Endothelial cell of umbilical vein (primary cell): ENCODE data around the gene WWC1. TPM values are rescaled to one million over a fixed set of nuclear protein-coding genes. Genes with fewer than 3 reads are reported as not detected.

Experiments
- BruUV-seq: library from RNA; stranded (reverse); fragments of 400-500 nt; replicated peaks from 2 replicates; lab custom pipeline; 2021; lab: Mats Ljungman, UMichigan
- CTCF ChIA-PET: fragments of 300-600, 350-600 bp; sonication (Branson Sonifier 250); formaldehyde crosslinking; loops from one replicate; lab custom pipeline; 2021; ENCODE audit warnings: antibody characterized with exemption, inconsistent platforms; lab: Charles Lee
- POLR2A ChIA-PET: fragments of 300-600, 350-600 bp; sonication (Branson Sonifier 250); formaldehyde crosslinking; loops from one replicate; lab custom pipeline; 2021; ENCODE audit warnings: antibody characterized with exemption, inconsistent platforms; lab: Charles Lee
- DNase-seq: peaks from one replicate; pipeline ENCODE4 v3.0.0-alpha.2; 2011; ENCODE audit warnings: low read depth, low spot score
- FAIRE-seq: peaks from 2 replicates; lab custom pipeline; 2011; peaks lifted over from hg19 to GRCh38; lab: Jason Lieb, UNC
- H2AFZ ChIP-seq: 2 replicates; pipeline ENCODE4 v1.6.0; 2012; ENCODE audit warnings: low read depth, low read length, control low read depth, inconsistent platforms
- H3K27ac ChIP-seq: 2 replicates; pipeline ENCODE4 v1.5.1; 2011; ENCODE audit warnings: low read depth, mild to moderate bottlenecking, control low read depth, low read length, moderate library complexity; ENCODE audit not compliant: insufficient read depth
- H3K27me3 ChIP-seq, 2 experiments: 2 replicates each; pipeline versions ENCODE4 v1.6.0 to v1.6.1; 2011; ENCODE audit warnings: low read length in 2 of 2, mixed read lengths in 1 of 2; ENCODE audit not compliant: control insufficient read depth in 2 of 2, insufficient read depth in 2 of 2
- H3K36me3 ChIP-seq, 2 experiments: 2 replicates in 1 of 2; 3 replicates in 1 of 2; pipeline ENCODE4 v1.5.1; 2011; ENCODE audit warnings: low read length in 2 of 2, mild to moderate bottlenecking in 1 of 2, moderate library complexity in 1 of 2; ENCODE audit not compliant: control insufficient read depth in 2 of 2, insufficient read depth in 2 of 2; ENCODE audit errors: extremely low read depth in 1 of 2
- H3K4me1 ChIP-seq: 3 replicates; pipeline ENCODE4 v1.5.1; 2011; ENCODE audit warnings: mild to moderate bottlenecking, low read length; ENCODE audit not compliant: control insufficient read depth, insufficient read depth; ENCODE audit errors: extremely low read depth
- H3K4me2 ChIP-seq: 2 replicates; pipeline ENCODE4 v1.6.1; 2011; ENCODE audit warnings: low read length, control low read depth, mixed read lengths; ENCODE audit not compliant: insufficient read depth
- H3K4me3 ChIP-seq, 3 experiments: fragments of 200-600 bp in 1 of 3; sonication (generic), shearing (Covaris generic) in 1 of 3; replicated peaks in 1 of 3; 2 replicates each; pipeline ENCODE4 v1.5.1; 2011 to 2016; ENCODE audit warnings: control low read depth in 3 of 3, low read length in 3 of 3, mild to moderate bottlenecking in 2 of 3, inconsistent platforms in 1 of 3, low read depth in 1 of 3, moderate library complexity in 1 of 3; ENCODE audit not compliant: insufficient read depth in 1 of 3
- H3K79me2 ChIP-seq: 2 replicates; pipeline ENCODE4 v1.6.0; 2012; ENCODE audit warnings: low read length, inconsistent platforms; ENCODE audit not compliant: control insufficient read depth, insufficient read depth
- H3K9ac ChIP-seq: replicated peaks from 2 replicates; pipeline ENCODE3; 2011; ENCODE audit warnings: low read length, control low read depth; ENCODE audit not compliant: insufficient read depth; ENCODE audit errors: extremely low read depth
- H3K9me1 ChIP-seq: replicated peaks from 3 replicates; pipeline ENCODE4 v1.6.0; 2011; ENCODE audit warnings: mild to moderate bottlenecking, low read length; ENCODE audit not compliant: control insufficient read depth, insufficient read depth; ENCODE audit errors: extremely low read depth
- H3K9me3 ChIP-seq: replicated peaks from 2 replicates; pipeline ENCODE4 v1.5.1; 2012; ENCODE audit warnings: low read length, inconsistent platforms; ENCODE audit not compliant: control insufficient read depth, insufficient read depth
- H4K20me1 ChIP-seq: replicated peaks from 2 replicates; pipeline ENCODE3; 2011; ENCODE audit warnings: mild to moderate bottlenecking, low read length; ENCODE audit not compliant: control insufficient read depth, insufficient read depth; ENCODE audit errors: extremely low read depth
- EZH2 ChIP-seq: IDR thresholded peaks from 2 replicates; pipeline ENCODE4 v1.6.1; 2012; ENCODE audit warnings: borderline replicate concordance, low read depth, mild to moderate bottlenecking, moderate library complexity, low read length, inconsistent platforms; ENCODE audit not compliant: severe bottlenecking
- FOS ChIP-seq: IDR thresholded peaks from 2 replicates; pipeline ENCODE4 v1.6.1; 2011; ENCODE audit warnings: mild to moderate bottlenecking, low read length, moderate library complexity, borderline replicate concordance; ENCODE audit not compliant: insufficient read depth
- GATA2 ChIP-seq: IDR thresholded peaks from 2 replicates; pipeline ENCODE4 v1.7.0; 2011; ENCODE audit warnings: low read depth, mild to moderate bottlenecking, moderate library complexity, mixed read lengths, low read length; ENCODE audit not compliant: insufficient read length, insufficient read depth
- JUN ChIP-seq: IDR thresholded peaks from 2 replicates; pipeline ENCODE4 v1.6.1; 2011; ENCODE audit warnings: borderline replicate concordance, low read depth; ENCODE audit not compliant: insufficient read length, insufficient read depth
- MYC ChIP-seq: IDR thresholded peaks from one replicate; pipeline ENCODE4 v1.6.1; 2011; ENCODE audit warnings: mild to moderate bottlenecking, low read depth, low read length
- POLR2A ChIP-seq: IDR thresholded peaks from 2 replicates; pipeline ENCODE4 v1.6.1; 2012; ENCODE audit warnings: low read depth, mild to moderate bottlenecking, control low read depth, low read length
- POLR2AphosphoS5 ChIP-seq: IDR thresholded peaks from 2 replicates; pipeline ENCODE4 v1.6.1; 2012; ENCODE audit warnings: low read depth, mild to moderate bottlenecking, control low read depth, low read length, moderate library complexity; ENCODE audit not compliant: insufficient read depth
- dilution Hi-C: fragments of 300-500 bp; cut with MboI; formaldehyde crosslinking; loops from one replicate; pipeline ENCODE4 v1.15.0; 2019; ENCODE audit warnings: low sequenced_read_pairs; ENCODE audit not compliant: extremely low pct_ligation_motif_present
- intact Hi-C: fragments of 100-400 bp; cut with micrococcal nuclease; formaldehyde crosslinking; loops from one replicate; pipeline ENCODE4 v1.10.0; 2022
- polyA plus RNA-seq, 4 experiments: library from polyadenylated mRNA; depleted of rRNA in 3 of 4; stranded (reverse) in 3 of 4; unstranded in 1 of 4; fragments of >200 nt; gene quantifications; 2 replicates each; pipeline versions ENCODE4 v1.2.1 to v1.2.3, GENCODE V29; 2011 to 2012; ENCODE audit warnings: missing spikeins in 1 of 4
- total RNA-seq: library from RNA; stranded (reverse); gene quantifications from 2 replicates; pipeline ENCODE4 v1.2.3, GENCODE V29; 2021
- TF ChIP-seq, protein P1 (sequence below), 2 donors: IDR thresholded peaks; 1 replicate in 1 of 2; 2 replicates in 1 of 2; pipeline ENCODE4 v1.5.1; 2011; ENCODE audit warnings: low read length in 2 of 2, mild to moderate bottlenecking in 2 of 2, moderate library complexity in 2 of 2, control low read depth in 1 of 2, inconsistent platforms in 1 of 2, low read depth in 1 of 2; ENCODE audit not compliant: insufficient read depth in 1 of 2; ENCODE audit errors: extremely low read depth in 1 of 2
- TF ChIP-seq, protein P2 (sequence below): IDR thresholded peaks from 2 replicates; pipeline ENCODE4 v1.6.1; 2011; ENCODE audit not compliant: insufficient read depth, insufficient read length

WWC1 gene
- total and polyA plus RNA-seq, 2 donors (not counting 3 experiments of a cell fraction or from before 2014, with no cell fraction given): 0.03 to 0.91 TPM

GRCh38 chr5:168261227-168261571 lies 30.2 kb upstream of the WWC1 start:
- TF ChIP-seq POLR2A (no peak), FOS (no peak), EZH2 (no peak), MYC (no peak), JUN (no peak), POLR2AphosphoS5 (no peak), GATA2 (no peak)
- TF ChIP-seq, protein P1, sequence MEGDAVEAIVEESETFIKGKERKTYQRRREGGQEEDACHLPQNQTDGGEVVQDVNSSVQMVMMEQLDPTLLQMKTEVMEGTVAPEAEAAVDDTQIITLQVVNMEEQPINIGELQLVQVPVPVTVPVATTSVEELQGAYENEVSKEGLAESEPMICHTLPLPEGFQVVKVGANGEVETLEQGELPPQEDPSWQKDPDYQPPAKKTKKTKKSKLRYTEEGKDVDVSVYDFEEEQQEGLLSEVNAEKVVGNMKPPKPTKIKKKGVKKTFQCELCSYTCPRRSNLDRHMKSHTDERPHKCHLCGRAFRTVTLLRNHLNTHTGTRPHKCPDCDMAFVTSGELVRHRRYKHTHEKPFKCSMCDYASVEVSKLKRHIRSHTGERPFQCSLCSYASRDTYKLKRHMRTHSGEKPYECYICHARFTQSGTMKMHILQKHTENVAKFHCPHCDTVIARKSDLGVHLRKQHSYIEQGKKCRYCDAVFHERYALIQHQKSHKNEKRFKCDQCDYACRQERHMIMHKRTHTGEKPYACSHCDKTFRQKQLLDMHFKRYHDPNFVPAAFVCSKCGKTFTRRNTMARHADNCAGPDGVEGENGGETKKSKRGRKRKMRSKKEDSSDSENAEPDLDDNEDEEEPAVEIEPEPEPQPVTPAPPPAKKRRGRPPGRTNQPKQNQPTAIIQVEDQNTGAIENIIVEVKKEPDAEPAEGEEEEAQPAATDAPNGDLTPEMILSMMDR (IDR thresholded peaks at IDR 0.05; ENCODE audit: extremely low read depth in 1 of 2, insufficient read depth in 1 of 2, low read depth in 1 of 2, low read length in 2 of 2): no peak
- TF ChIP-seq, protein P2, sequence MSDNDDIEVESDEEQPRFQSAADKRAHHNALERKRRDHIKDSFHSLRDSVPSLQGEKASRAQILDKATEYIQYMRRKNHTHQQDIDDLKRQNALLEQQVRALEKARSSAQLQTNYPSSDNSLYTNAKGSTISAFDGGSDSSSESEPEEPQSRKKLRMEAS: no peak
- FAIRE-seq: no peak
- BruUV-seq: no TSS peak
- dilution Hi-C loops: no loop called here
- Histone ChIP-seq H3K4me1 (no peaks in the 10 kb centered on the region), H2AFZ (no peak overlapping the region), H3K27me3 (no peaks in the 10 kb centered on the region), H3K36me3 (no peaks in the 10 kb centered on the region), H3K9me3 (no peaks in the 10 kb centered on the region), H3K4me3 (no peak overlapping the region), H3K9ac (no peak overlapping the region), H3K4me2 (no peak overlapping the region), H3K27ac (no peak overlapping the region), H4K20me1 (no peaks in the 10 kb centered on the region), H3K79me2 (no peaks in the 10 kb centered on the region), H3K9me1 (no peaks in the 10 kb centered on the region)
- ChIA-PET POLR2A (no interaction called here), CTCF (no interaction called here)
- intact Hi-C loops: no loop called here
- DNase-seq: no peak
